Tibial artery (tissue), 4 donors: ENCODE measurements around the gene TCAF1.

Experiments used
- DNase-seq, 2 donors: peaks; one replicate each; pipeline ENCODE4 v3.0.0-alpha.2; 2019
- H3K27ac ChIP-seq, 2 donors: fragments of 200-600 bp; sonication (generic) in 1 of 2; 1 replicate in 1 of 2; 2 replicates in 1 of 2; pipeline ENCODE4 v1.5.1; 2018 to 2019; ENCODE audit warnings: mild to moderate bottlenecking in 1 of 2
- H3K27me3 ChIP-seq, 2 donors: fragments of 200-600 bp; sonication (generic) in 1 of 2; one replicate each; pipeline versions ENCODE4 v1.5.1 to v1.6.0; 2016 to 2019
- H3K36me3 ChIP-seq, 3 donors: fragments of 200-600 bp; sonication (generic) in 2 of 3; one replicate each; pipeline ENCODE4 v1.5.1; 2016 to 2019; ENCODE audit warnings: mild to moderate bottlenecking in 2 of 3
- H3K4me1 ChIP-seq, 4 donors: fragments of 200-600 bp; sonication (generic) in 2 of 4; 1 replicate in 3 of 4; 2 replicates in 1 of 4; pipeline ENCODE4 v1.5.1; 2016 to 2019
- H3K4me3 ChIP-seq, 2 donors: fragments of 200-600 bp; sonication (generic) in 1 of 2; 1 replicate in 1 of 2; 2 replicates in 1 of 2; pipeline ENCODE4 v1.5.1; 2018 to 2019; ENCODE audit warnings: mild to moderate bottlenecking in 2 of 2
- H3K9me3 ChIP-seq, 3 donors: fragments of 200-600 bp; sonication (generic) in 1 of 3; one replicate each; pipeline ENCODE4 v1.5.1; 2016 to 2019
- CTCF ChIP-seq, 2 experiments: fragments of 200-600 bp in 1 of 2; fragments of 450-650 bp in 1 of 2; IDR thresholded peaks; one replicate each; pipeline ENCODE4 v1.5.1; 2017 to 2019; ENCODE audit warnings: antibody characterized with exemption in 2 of 2, mild to moderate bottlenecking in 1 of 2, moderate library complexity in 1 of 2
- intact Hi-C: fragments of 100-400 bp; cut with DNase I; formaldehyde crosslinking; loops from one replicate; pipeline ENCODE4 v1.15.0; 2023; ENCODE audit warnings: low total_unique reads

Gene TCAF1

GRCh38 chr7:143884241-143884968 lies 17.6 kb downstream of the TCAF1 start:
- Histone ChIP-seq H3K4me3 (peak overlapping the region; percentile 46 to 50), H3K9me3 (peaks cover 0 to 6% (median 0%) of the 10 kb centered on the region in 3 donors), H3K27me3 (no peaks in the 10 kb centered on the region), H3K36me3 (peaks cover 0 to 9% (median 0%) of the 10 kb centered on the region in 3 donors), H3K27ac (peak overlapping the region in 1 of 2 donors; percentile 18), H3K4me1 (peaks cover 0 to 43% (median 22%) of the 10 kb centered on the region in 4 donors)
- DNase-seq, result no peak
- intact Hi-C loops, result no loop called here
- no peak for TF ChIP-seq CTCF (IDR thresholded peaks at IDR 0.05)

GRCh38 chr7:143882604-143883078 lies 19.3 kb downstream of the TCAF1 start:
- intact Hi-C loops, result no loop called here

GRCh38 chr7:143882020-143882603 lies 19.9 kb downstream of the TCAF1 start:
- peak overlapping the region; percentile 51 to 69 for H3K27ac ChIP-seq
- intact Hi-C loops, result no loop called here
- peaks cover 0 to 43% (median 24%) of the 10 kb centered on the region in 4 donors for H3K4me1 ChIP-seq
- H3K9me3 ChIP-seq, result no peaks in the 10 kb centered on the region
- H3K27me3 ChIP-seq, result no peaks in the 10 kb centered on the region
- DNase-seq, result peak; percentile 53 to 88
- H3K36me3 ChIP-seq, result no peaks in the 10 kb centered on the region
- H3K4me3 ChIP-seq, result peak overlapping the region; percentile 62 to 65
- no peak for TF ChIP-seq CTCF (IDR thresholded peaks at IDR 0.05)

More at GRCh38 chr7:143882604-143883078, 19.3 kb downstream of the TCAF1 start:
- Histone ChIP-seq H3K27ac (peak overlapping the region; percentile 51 to 69), H3K9me3 (no peaks in the 10 kb centered on the region), H3K4me1 (peaks cover 0 to 43% (median 24%) of the 10 kb centered on the region in 4 donors), H3K4me3 (peak overlapping the region; percentile 62 to 65), H3K36me3 (no peaks in the 10 kb centered on the region), H3K27me3 (no peaks in the 10 kb centered on the region)
- DNase-seq, result peak; percentile 51 to 81
- no peak for TF ChIP-seq CTCF (IDR thresholded peaks at IDR 0.05)

- Histone ChIP-seq H3K27me3 (no peaks in the 10 kb centered on the region), H3K9me3 (no peaks in the 10 kb centered on the region), H3K27ac (no peak overlapping the region), H3K4me1 (peaks cover 0 to 16% (median 10%) of the 10 kb centered on the region in 4 donors), H3K36me3 (peaks cover 0 to 15% (median 13%) of the 10 kb centered on the region in 3 donors), H3K4me3 (no peak overlapping the region)
- no peak for TF ChIP-seq CTCF (IDR thresholded peaks at IDR 0.05)
- DNase-seq, result no peak
- intact Hi-C loops, result no loop called here
Observed at GRCh38 chr7:143878884-143879283, 23.1 kb downstream of the TCAF1 start.

GRCh38 chr7:143877098-143877497 lies 24.9 kb downstream of the TCAF1 start:
- Histone ChIP-seq H3K27me3 (no peaks in the 10 kb centered on the region), H3K4me1 (peaks cover 0 to 14% (median 9%) of the 10 kb centered on the region in 4 donors), H3K9me3 (no peaks in the 10 kb centered on the region), H3K4me3 (no peak overlapping the region), H3K36me3 (peaks cover 0 to 15% (median 13%) of the 10 kb centered on the region in 3 donors), H3K27ac (no peak overlapping the region)
- intact Hi-C loops, result no loop called here
- no peak for TF ChIP-seq CTCF (IDR thresholded peaks at IDR 0.05)
- DNase-seq, result no peak
